CD14-positive monocyte (primary cell): ENCODE data around the gene RGS17. TPM values are rescaled to one million over a fixed set of nuclear protein-coding genes. Genes with fewer than 3 reads are reported as not detected.

Experiments
- DNase-seq, 3 donors: peaks; one replicate each; pipeline ENCODE4 v3.0.0-alpha.2; 2011 to 2022
- H2AFZ ChIP-seq: 2 replicates; pipeline ENCODE4 v1.6.0; 2012; ENCODE audit warnings: mild to moderate bottlenecking, low read depth, low read length, inconsistent platforms; ENCODE audit not compliant: insufficient read depth, poor library complexity, severe bottlenecking
- H3K27ac ChIP-seq, 2 donors: 1 replicate in 1 of 2; 2 replicates in 1 of 2; pipeline ENCODE4 v1.5.1; 2012 to 2013; ENCODE audit warnings: low read length in 2 of 2, control low read depth in 1 of 2, inconsistent platforms in 1 of 2, low read depth in 1 of 2, mild to moderate bottlenecking in 1 of 2
- H3K27me3 ChIP-seq, 2 donors: one replicate each; pipeline versions ENCODE4 v1.6.0 to v1.6.1; 2011 to 2013; ENCODE audit warnings: low read length in 2 of 2; ENCODE audit not compliant: control insufficient read depth in 2 of 2, insufficient read depth in 2 of 2
- H3K36me3 ChIP-seq, 2 donors: replicated peaks in 1 of 2; 1 replicate in 1 of 2; 2 replicates in 1 of 2; pipeline versions ENCODE4 v1.5.1 to v1.6.1; 2012 to 2013; ENCODE audit warnings: low read length in 2 of 2, control low read depth in 1 of 2, inconsistent platforms in 1 of 2, mild to moderate bottlenecking in 1 of 2; ENCODE audit not compliant: insufficient read depth in 2 of 2, control insufficient read depth in 1 of 2
- H3K4me1 ChIP-seq, 2 donors: 1 replicate in 1 of 2; 2 replicates in 1 of 2; pipeline versions ENCODE4 v1.5.1 to v1.6.1; 2012 to 2013; ENCODE audit warnings: low read length in 2 of 2, control low read depth in 1 of 2, inconsistent platforms in 1 of 2, mild to moderate bottlenecking in 1 of 2, moderate library complexity in 1 of 2; ENCODE audit not compliant: insufficient read depth in 2 of 2, control insufficient read depth in 1 of 2
- H3K4me2 ChIP-seq: replicated peaks from 2 replicates; pipeline ENCODE3; 2012; ENCODE audit warnings: low read length, moderate library complexity, mild to moderate bottlenecking; ENCODE audit not compliant: poor library complexity, severe bottlenecking; ENCODE audit errors: extremely low read depth
- H3K4me3 ChIP-seq, 3 experiments: fragments of 200-600 bp in 1 of 3; sonication (generic) in 1 of 3; replicated peaks in 1 of 3; 1 replicate in 2 of 3; 2 replicates in 1 of 3; pipeline ENCODE4 v1.5.1; 2011 to 2013; ENCODE audit warnings: low read length in 3 of 3, mild to moderate bottlenecking in 3 of 3, control low read depth in 2 of 3, low read depth in 2 of 3, inconsistent platforms in 1 of 3, moderate library complexity in 1 of 3
- H3K79me2 ChIP-seq: 2 replicates; pipeline ENCODE4 v1.6.0; 2012; ENCODE audit warnings: mild to moderate bottlenecking, control low read depth, inconsistent platforms, low read length, moderate library complexity; ENCODE audit not compliant: insufficient read depth
- H3K9ac ChIP-seq: 2 replicates; pipeline ENCODE4 v1.6.0; 2017; ENCODE audit warnings: low read length, mild to moderate bottlenecking; ENCODE audit not compliant: insufficient read depth, poor library complexity, severe bottlenecking
- H3K9me3 ChIP-seq, 2 donors: replicated peaks in 1 of 2; 1 replicate in 1 of 2; 2 replicates in 1 of 2; pipeline versions ENCODE4 v1.5.1 to v1.6.1; 2012 to 2013; ENCODE audit warnings: low read length in 2 of 2, control low read depth in 1 of 2; ENCODE audit not compliant: control insufficient read depth in 1 of 2, insufficient read depth in 1 of 2
- H4K20me1 ChIP-seq: 2 replicates; pipeline ENCODE4 v1.6.0; 2012; ENCODE audit warnings: mild to moderate bottlenecking, low read length, control low read depth, moderate library complexity; ENCODE audit not compliant: insufficient read depth
- H3K27ac Mint-ChIP-seq, 7 donors: one replicate each; pipeline ENCODE4 v1.8.0; 2020; ENCODE audit warnings: mild to moderate bottlenecking in 7 of 7, mixed read lengths in 7 of 7, moderate library complexity in 6 of 7, inconsistent platforms in 2 of 7
- H3K27me3 Mint-ChIP-seq, 3 donors: one replicate each; pipeline ENCODE4 v1.8.0; 2021 to 2022; ENCODE audit warnings: low read depth in 3 of 3, mild to moderate bottlenecking in 3 of 3, mixed read lengths in 3 of 3, moderate library complexity in 3 of 3, inconsistent platforms in 1 of 3
- H3K36me3 Mint-ChIP-seq, 2 donors: one replicate each; pipeline ENCODE4 v1.8.0; 2020; ENCODE audit warnings: mixed read lengths in 2 of 2, inconsistent platforms in 1 of 2, mild to moderate bottlenecking in 1 of 2
- H3K4me1 Mint-ChIP-seq: one replicate; pipeline ENCODE4 v1.8.0; 2020; ENCODE audit warnings: mild to moderate bottlenecking, mixed read lengths
- H3K4me3 Mint-ChIP-seq, 2 donors: one replicate each; pipeline ENCODE4 v1.8.0; 2020; ENCODE audit warnings: mild to moderate bottlenecking in 2 of 2, mixed read lengths in 2 of 2, moderate library complexity in 1 of 2
- H3K9me3 Mint-ChIP-seq, 7 donors: one replicate each; pipeline ENCODE4 v1.8.0; 2020 to 2022; ENCODE audit warnings: mixed read lengths in 7 of 7, mild to moderate bottlenecking in 6 of 7, moderate library complexity in 6 of 7, inconsistent platforms in 2 of 7
- CTCF ChIP-seq: fragments of 200-600 bp; IDR thresholded peaks from one replicate; pipeline ENCODE4 v1.8.0; 2022; ENCODE audit warnings: antibody characterized with exemption, mild to moderate bottlenecking
- intact Hi-C, 2 donors: fragments of 100-400 bp; cut with micrococcal nuclease; formaldehyde crosslinking; loops; one replicate each; pipeline versions ENCODE4 v1.15.0 to v1.15.1; 2023
- polyA plus RNA-seq, 3 donors: library from polyadenylated mRNA; depleted of rRNA in 1 of 3; unstranded in 2 of 3; stranded (reverse) in 1 of 3; fragments of 300-500 nt in 2 of 3; fragments of >200 nt in 1 of 3; fragmentation: Illumina TruSeq in 2 of 3; gene quantifications; 1 replicate in 2 of 3; 2 replicates in 1 of 3; pipeline ENCODE4 v1.2.3, GENCODE V29; 2012 to 2021

Gene RGS17
- polyA plus RNA-seq, 3 donors = not detected

- Histone ChIP-seq H4K20me1 (no peaks in the 10 kb centered on the region), H2AFZ (no peak overlapping the region), H3K27me3 (no peaks in the 10 kb centered on the region), H3K4me2 (no peak overlapping the region), H3K9ac (no peak overlapping the region), H3K4me3 (no peak overlapping the region), H3K27ac (no peak overlapping the region), H3K4me1 (peaks cover 14 to 15% of the 10 kb centered on the region in 2 donors), H3K9me3 (no peaks in the 10 kb centered on the region), H3K79me2 (no peaks in the 10 kb centered on the region), H3K36me3 (no peaks in the 10 kb centered on the region)
- H3K36me3 Mint-ChIP-seq = no peaks in the 10 kb centered on the region
- peaks cover 19% of the 10 kb centered on the region for H3K4me1 Mint-ChIP-seq
- TF ChIP-seq CTCF = no peak
- DNase-seq = no peak
- no peak overlapping the region for H3K4me3 Mint-ChIP-seq
- intact Hi-C loops = no loop called here
- H3K27ac Mint-ChIP-seq = no peak overlapping the region
- peaks cover 0 to 10% (median 2%) of the 10 kb centered on the region in 7 donors for H3K9me3 Mint-ChIP-seq
- H3K27me3 Mint-ChIP-seq = peaks cover 0 to 3% (median 0%) of the 10 kb centered on the region in 3 donors
Observed at GRCh38 chr6:153069897-153070296, 61.2 kb downstream of the RGS17 start.

- Mint-ChIP-seq H3K36me3 (no peaks in the 10 kb centered on the region), H3K27me3 (peaks cover 2 to 3% (median 3%) of the 10 kb centered on the region in 3 donors), H3K4me3 (no peak overlapping the region), H3K27ac (no peak overlapping the region), H3K4me1 (no peaks in the 10 kb centered on the region), H3K9me3 (peaks cover 2 to 23% (median 9%) of the 10 kb centered on the region in 7 donors)
- intact Hi-C loops = no loop called here
- Histone ChIP-seq H2AFZ (no peak overlapping the region), H3K4me3 (no peak overlapping the region), H3K4me2 (no peak overlapping the region), H3K9me3 (no peaks in the 10 kb centered on the region), H3K4me1 (no peaks in the 10 kb centered on the region), H3K27ac (no peak overlapping the region), H3K9ac (no peak overlapping the region), H3K79me2 (no peaks in the 10 kb centered on the region), H3K27me3 (no peaks in the 10 kb centered on the region), H3K36me3 (no peaks in the 10 kb centered on the region), H4K20me1 (no peaks in the 10 kb centered on the region)
- no peak for DNase-seq
- no peak for TF ChIP-seq CTCF
Observed at GRCh38 chr6:153065222-153065621, 65.9 kb downstream of the RGS17 start.
